Gastrocnemius medialis (tissue), 4 donors: Measurements from ENCODE around the gene GALNS. TPM values are rescaled to one million over a fixed set of nuclear protein-coding genes. Genes with fewer than 3 reads are reported as not detected.

Source experiments
- ATAC-seq, 2 donors: fragments of 150-250 bp; one replicate each; pipeline ENCODE4 v1.9.1; 2016
- DNase-seq, 2 donors: peaks; one replicate each; pipeline ENCODE4 v3.0.0-alpha.2; 2019
- H3K27ac ChIP-seq, 4 donors: fragments of 200-600 bp; sonication (generic); 1 replicate in 1 of 4; 2 replicates in 3 of 4; pipeline ENCODE4 v1.5.1; 2016 to 2018; ENCODE audit warnings: mild to moderate bottlenecking in 2 of 4, moderate library complexity in 1 of 4
- H3K27me3 ChIP-seq, 3 donors: fragments of 200-600 bp; sonication (generic) in 2 of 3; 1 replicate in 1 of 3; 2 replicates in 2 of 3; pipeline versions ENCODE4 v1.5.1 to v1.6.0; 2016 to 2019; ENCODE audit warnings: mild to moderate bottlenecking in 1 of 3, moderate library complexity in 1 of 3
- H3K36me3 ChIP-seq, 2 donors: fragments of 200-600 bp; sonication (generic) in 1 of 2; one replicate each; pipeline ENCODE4 v1.5.1; 2017 to 2018
- H3K4me1 ChIP-seq, 2 donors: fragments of 200-600 bp; sonication (generic) in 1 of 2; one replicate each; pipeline ENCODE4 v1.5.1; 2016 to 2017; ENCODE audit warnings: mild to moderate bottlenecking in 2 of 2
- H3K4me3 ChIP-seq, 4 donors: fragments of 200-600 bp; sonication (generic) in 3 of 4; 1 replicate in 1 of 4; 2 replicates in 3 of 4; pipeline ENCODE4 v1.5.1; 2016 to 2019; ENCODE audit warnings: mild to moderate bottlenecking in 2 of 4
- H3K9me3 ChIP-seq, 3 donors: fragments of 200-600 bp; sonication (generic) in 2 of 3; 1 replicate in 1 of 3; 2 replicates in 2 of 3; pipeline ENCODE4 v1.5.1; 2016 to 2019
- POLR2A ChIP-seq, 2 donors: fragments of 450-650 bp; IDR thresholded peaks; one replicate each; pipeline ENCODE4 v1.6.1; 2017; ENCODE audit warnings: antibody characterized with exemption in 2 of 2, mild to moderate bottlenecking in 2 of 2, moderate library complexity in 2 of 2
- in situ Hi-C, 4 donors: fragments of 200-750 bp; cut with MboI; loops; one replicate each; pipeline versions ENCODE4 v1.15.0 to v1.8.0; 2017; ENCODE audit warnings: low sequenced_read_pairs in 4 of 4
- intact Hi-C: fragments of 100-400 bp; cut with DNase I; formaldehyde crosslinking; loops from one replicate; pipeline ENCODE4 v1.15.1; 2023; ENCODE audit warnings: low total_unique reads
- total RNA-seq, 4 donors: library from RNA; depleted of rRNA; stranded (reverse); fragments of >200 nt; gene quantifications; one replicate each; pipeline versions ENCODE4 v1.1.0 to v1.2.3, GENCODE V29; 2016
- TF ChIP-seq, protein P1 (sequence below), 5 experiments: fragments of 450-650 bp in 3 of 5; fragments of 200-600 bp in 2 of 5; sonication (generic) in 2 of 5; IDR thresholded peaks in 4 of 5; conservative IDR thresholded peaks in 1 of 5; 1 replicate in 4 of 5; 2 replicates in 1 of 5; pipeline ENCODE4 v1.5.1; 2016 to 2019; ENCODE audit warnings: antibody characterized with exemption in 5 of 5, mild to moderate bottlenecking in 3 of 5, moderate library complexity in 3 of 5

GALNS gene
- total RNA-seq, 4 donors from 2014 or later = 8.8 to 14.7 (median 10.0) TPM

DNA sequence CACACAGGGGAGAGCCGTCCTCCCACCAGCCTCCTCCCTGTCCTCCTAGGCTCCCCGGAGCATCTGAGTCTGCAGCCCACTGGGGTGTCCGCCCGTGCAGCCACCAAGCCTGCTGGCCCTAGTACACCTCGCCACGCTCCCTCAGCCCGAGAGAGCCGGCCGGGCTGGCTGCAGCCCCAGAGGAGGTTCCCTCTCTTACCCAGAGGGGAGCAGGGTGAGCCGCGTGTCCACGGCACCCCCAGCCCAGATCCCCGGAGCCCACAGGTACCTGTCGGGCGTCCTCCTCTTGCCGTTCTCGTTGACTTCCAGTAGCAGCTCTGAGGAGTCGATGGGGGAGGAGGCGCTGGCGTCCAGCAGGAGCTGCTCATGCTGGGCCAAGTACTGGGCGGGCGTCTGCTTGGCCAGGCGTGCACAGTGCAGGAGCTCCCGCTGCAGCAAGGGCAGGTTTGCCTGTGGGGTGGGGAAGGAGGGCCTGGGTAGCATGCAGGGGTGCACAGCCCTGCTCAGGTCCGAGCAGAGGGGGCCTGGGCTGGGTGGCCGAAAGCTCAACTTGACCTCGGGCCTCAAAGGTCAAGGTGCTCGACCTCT lies 29.0 kb upstream of the GALNS start:
- TF ChIP-seq POLR2A (IDR thresholded peaks at IDR 0.05) = no peak
- TF ChIP-seq, protein P1, sequence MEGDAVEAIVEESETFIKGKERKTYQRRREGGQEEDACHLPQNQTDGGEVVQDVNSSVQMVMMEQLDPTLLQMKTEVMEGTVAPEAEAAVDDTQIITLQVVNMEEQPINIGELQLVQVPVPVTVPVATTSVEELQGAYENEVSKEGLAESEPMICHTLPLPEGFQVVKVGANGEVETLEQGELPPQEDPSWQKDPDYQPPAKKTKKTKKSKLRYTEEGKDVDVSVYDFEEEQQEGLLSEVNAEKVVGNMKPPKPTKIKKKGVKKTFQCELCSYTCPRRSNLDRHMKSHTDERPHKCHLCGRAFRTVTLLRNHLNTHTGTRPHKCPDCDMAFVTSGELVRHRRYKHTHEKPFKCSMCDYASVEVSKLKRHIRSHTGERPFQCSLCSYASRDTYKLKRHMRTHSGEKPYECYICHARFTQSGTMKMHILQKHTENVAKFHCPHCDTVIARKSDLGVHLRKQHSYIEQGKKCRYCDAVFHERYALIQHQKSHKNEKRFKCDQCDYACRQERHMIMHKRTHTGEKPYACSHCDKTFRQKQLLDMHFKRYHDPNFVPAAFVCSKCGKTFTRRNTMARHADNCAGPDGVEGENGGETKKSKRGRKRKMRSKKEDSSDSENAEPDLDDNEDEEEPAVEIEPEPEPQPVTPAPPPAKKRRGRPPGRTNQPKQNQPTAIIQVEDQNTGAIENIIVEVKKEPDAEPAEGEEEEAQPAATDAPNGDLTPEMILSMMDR (IDR thresholded peaks at IDR 0.05 in 4 of 5, conservative IDR thresholded peaks at IDR 0.05 in 1 of 5) = no peak
- ATAC-seq = no peak
- no peaks in the 10 kb centered on the region for H3K9me3 ChIP-seq
- peaks cover 0 to 36% of the 10 kb centered on the region in 2 donors for H3K36me3 ChIP-seq
- H3K4me3 ChIP-seq = no peak overlapping the region
- H3K27me3 ChIP-seq = no peaks in the 10 kb centered on the region
- peaks cover 59 to 67% of the 10 kb centered on the region in 2 donors for H3K4me1 ChIP-seq
- intact Hi-C loops (loop anchor here (2.0 to 5.0 kb wide), 2 partner anchors 35 to 57 kb away; no protein-coding TSS in a partner anchor), in situ Hi-C loops (no loop called here)
- DNase-seq = no peak
- peak overlapping the region; percentile 69 to 97 (median 90) for H3K27ac ChIP-seq

GRCh38 chr16:88884569-88885271 lies 28.0 kb upstream of the GALNS start:
- Histone ChIP-seq H3K27me3 (no peaks in the 10 kb centered on the region), H3K27ac (peak overlapping the region; percentile 81 to 97 (median 90)), H3K9me3 (no peaks in the 10 kb centered on the region), H3K36me3 (peaks cover 0 to 31% of the 10 kb centered on the region in 2 donors), H3K4me1 (peaks cover 59 to 67% of the 10 kb centered on the region in 2 donors), H3K4me3 (peak overlapping the region in 2 of 4 donors; percentile 15 to 43)
- ATAC-seq (no peak), DNase-seq (no peak)
- intact Hi-C loops = loop anchor here (5.0 kb wide), 1 partner anchor 58 kb away; no protein-coding TSS in a partner anchor
- in situ Hi-C loops = no loop called here
- no peak for TF ChIP-seq POLR2A (IDR thresholded peaks at IDR 0.05)
- TF ChIP-seq, protein P1 (IDR thresholded peaks at IDR 0.05 in 4 of 5, conservative IDR thresholded peaks at IDR 0.05 in 1 of 5) = no peak

DNA sequence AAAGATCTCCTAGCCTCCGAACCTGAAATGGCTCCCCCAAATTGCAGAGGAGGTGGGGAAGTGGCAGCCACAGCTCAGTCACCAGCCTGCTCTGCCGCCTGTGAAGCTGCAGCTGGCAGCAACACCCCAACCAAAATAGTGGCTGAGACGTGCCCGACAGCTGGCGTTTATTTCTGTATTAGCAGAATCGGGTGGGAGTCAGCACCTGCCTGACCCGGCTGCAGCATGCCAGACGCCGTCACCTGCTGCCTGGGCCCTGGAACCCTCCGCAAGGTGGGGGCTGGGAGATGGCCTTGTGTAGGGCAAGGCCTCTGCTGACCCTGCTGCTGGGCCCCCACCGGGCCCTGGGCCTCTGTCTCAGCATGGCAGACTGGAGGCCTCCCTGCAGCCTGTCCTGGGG lies 27.2 kb upstream of the GALNS start:
- Histone ChIP-seq H3K27ac (peak overlapping the region; percentile 81 to 97 (median 90)), H3K4me1 (peaks cover 59 to 66% of the 10 kb centered on the region in 2 donors), H3K4me3 (peak overlapping the region in 3 of 4 donors; percentile 4 to 43 (median 22)), H3K9me3 (no peaks in the 10 kb centered on the region), H3K27me3 (no peaks in the 10 kb centered on the region), H3K36me3 (peaks cover 0 to 35% of the 10 kb centered on the region in 2 donors)
- in situ Hi-C loops = no loop called here
- intact Hi-C loops = no loop called here
- ATAC-seq = peak; percentile 76 to 81
- TF ChIP-seq POLR2A (IDR thresholded peaks at IDR 0.05) = peak; percentile 60 to 70
- TF ChIP-seq, protein P1 (IDR thresholded peaks at IDR 0.05 in 4 of 5, conservative IDR thresholded peaks at IDR 0.05 in 1 of 5) = no peak
- DNase-seq = peak; percentile 80 to 86

GRCh38 chr16:88883117-88883895 lies 26.6 kb upstream of the GALNS start:
- TF ChIP-seq, protein P1 (IDR thresholded peaks at IDR 0.05 in 4 of 5, conservative IDR thresholded peaks at IDR 0.05 in 1 of 5) = no peak
- TF ChIP-seq POLR2A (IDR thresholded peaks at IDR 0.05) = peak; percentile 41 to 55
- ATAC-seq (peak; percentile 26 to 58), DNase-seq (peak; percentile 62 to 73)
- no peaks in the 10 kb centered on the region for H3K9me3 ChIP-seq
- intact Hi-C loops = no loop called here
- H3K27me3 ChIP-seq = no peaks in the 10 kb centered on the region
- H3K36me3 ChIP-seq = peaks cover 0 to 41% of the 10 kb centered on the region in 2 donors
- H3K27ac ChIP-seq = peak overlapping the region; percentile 81 to 97 (median 90)
- peak overlapping the region in 2 of 4 donors; percentile 22 to 43 for H3K4me3 ChIP-seq
- in situ Hi-C loops = no loop called here
- peaks cover 55 to 62% of the 10 kb centered on the region in 2 donors for H3K4me1 ChIP-seq
